Vein endothelial cell (primary cell): ENCODE measurements around the gene ANTXRL. TPM values are rescaled to one million over a fixed set of nuclear protein-coding genes. Genes with fewer than 3 reads are reported as not detected.

Experiments
- total RNA-seq: library from RNA; depleted of rRNA; stranded (reverse); fragments of >200 nt; gene quantifications from 2 replicates; pipeline ENCODE4 v1.2.3, GENCODE V29; 2012

Gene ANTXRL
- total RNA-seq, result not detected in 2 replicates

GRCh38 chr10:46286991-46287693 is at the start of gene ANTXRL:
Gene ANTXRL, plus strand, starts transcription at chr10:46286997. Its CDS starts 266 bp downstream, at chr10:46287263.

GRCh38 chr10:46375406-46375805 is 88.6 kb downstream of the ANTXRL start, which contains the start of gene ANXA8L1:
Gene ANXA8L1, plus strand, starts transcription at chr10:46375776. Its CDS starts 76 bp downstream, at chr10:46375852.

Other genes with a start within 250 kb of the ANTXRL start
- gene MSMB, start 240.7 kb upstream of the ANTXRL start, total RNA-seq, result not detected in 2 replicates
- gene ANXA8L1, start 88.8 kb downstream of the ANTXRL start, total RNA-seq, result 0.19 TPM in 1 of 2 replicates, not detected in the other
- not detected in 2 replicates for gene NPY4R, start 179.0 kb downstream of the ANTXRL start, total RNA-seq